Uterus (tissue), 4 donors: ENCODE results near the gene ARL10. TPM values are rescaled to one million over a fixed set of nuclear protein-coding genes. Genes with fewer than 3 reads are reported as not detected.

Experiments used
- DNase-seq, 2 donors: peaks; one replicate each; pipeline ENCODE4 v3.0.0-alpha.2; 2019 to 2020
- H3K27ac ChIP-seq, 2 donors: fragments of 200-600 bp; sonication (generic); 1 replicate in 1 of 2; 2 replicates in 1 of 2; pipeline ENCODE4 v1.5.1; 2016 to 2018
- H3K27me3 ChIP-seq, 2 donors: fragments of 200-600 bp; sonication (generic); one replicate each; pipeline ENCODE4 v1.5.1; 2018 to 2019; ENCODE audit warnings: control low read depth in 1 of 2
- H3K36me3 ChIP-seq, 2 donors: fragments of 200-600 bp; sonication (generic); one replicate each; pipeline ENCODE4 v1.5.1; 2019; ENCODE audit warnings: control low read depth in 1 of 2
- H3K4me1 ChIP-seq, 2 donors: fragments of 200-600 bp; sonication (generic); one replicate each; pipeline ENCODE4 v1.5.1; 2018 to 2019; ENCODE audit warnings: control low read depth in 1 of 2
- H3K4me3 ChIP-seq, 2 donors: fragments of 200-600 bp; sonication (generic); 1 replicate in 1 of 2; 2 replicates in 1 of 2; pipeline ENCODE4 v1.5.1; 2018 to 2019; ENCODE audit warnings: mild to moderate bottlenecking in 1 of 2
- H3K9me3 ChIP-seq, 2 donors: fragments of 200-600 bp; sonication (generic); one replicate each; pipeline ENCODE4 v1.5.1; 2019; ENCODE audit warnings: control low read depth in 1 of 2
- CTCF ChIP-seq, 4 experiments: fragments of 200-600 bp in 2 of 4; fragments of 450-650 bp in 2 of 4; sonication (generic) in 2 of 4; IDR thresholded peaks; one replicate each; pipeline ENCODE4 v1.5.1; 2016 to 2019; ENCODE audit warnings: antibody characterized with exemption in 4 of 4, mild to moderate bottlenecking in 2 of 4, moderate library complexity in 1 of 4
- POLR2A ChIP-seq, 2 donors: fragments of 450-650 bp; IDR thresholded peaks; one replicate each; pipeline ENCODE4 v1.6.1; 2016; ENCODE audit warnings: antibody characterized with exemption in 2 of 2, mild to moderate bottlenecking in 1 of 2, moderate library complexity in 1 of 2
- intact Hi-C: fragments of 100-400 bp; cut with DNase I; formaldehyde crosslinking; loops from one replicate; pipeline ENCODE4 v1.15.1; 2023; ENCODE audit warnings: low total_unique reads
- microRNA counts, 2 donors: library from miRNA; unstranded; fragments of <30 nt; microRNA quantifications; one replicate each; lab custom pipeline; 2016 to 2017
- microRNA-seq: library from miRNA; unstranded; fragments of <30 nt; microRNA quantifications from one replicate; pipeline ENCODE4, GENCODE V29; 2016; ENCODE audit warnings: borderline microRNAs expressed, borderline replicate concordance
- small RNA-seq: library from RNA; depleted of rRNA; stranded (forward); fragments of <200 nt; gene quantifications from one replicate; pipeline ENCODE3, GENCODE V24; 2016
- total RNA-seq, 4 donors: library from RNA; depleted of rRNA in 3 of 4; stranded (reverse); fragments of >200 nt in 3 of 4; gene quantifications; one replicate each; pipeline versions ENCODE4 v1.1.0 to v1.2.4, GENCODE V29; 2014 to 2023
- donor health status: DM: yes; HTN: yes; CAD: no.

Gene ARL10
- total RNA-seq, 4 donors from 2014 or later, result 4.1 to 21.2 (median 9.6) TPM

DNA sequence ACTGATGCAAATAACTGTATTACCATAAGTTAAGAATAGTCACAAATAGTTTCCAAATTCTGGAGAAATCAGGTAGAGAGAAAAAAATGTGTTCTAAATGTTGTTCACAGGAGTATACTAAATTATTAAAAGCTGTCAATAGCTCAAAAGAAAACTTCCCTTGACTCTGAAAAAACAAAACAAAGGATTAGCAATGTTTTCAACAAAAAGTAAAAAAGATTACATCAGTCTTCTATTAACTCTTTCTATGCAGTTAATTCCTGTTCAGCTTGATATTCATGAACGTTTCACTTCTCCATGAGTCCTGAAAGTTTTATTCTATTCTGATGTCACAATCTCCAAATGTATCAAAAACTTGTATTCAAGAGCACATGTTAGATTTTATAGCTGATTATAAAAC is 60.5 kb downstream of the ARL10 start:
- Histone ChIP-seq H3K4me1 (no peaks in the 10 kb centered on the region), H3K4me3 (no peak overlapping the region), H3K27ac (no peak overlapping the region), H3K27me3 (no peaks in the 10 kb centered on the region), H3K36me3 (no peaks in the 10 kb centered on the region), H3K9me3 (no peaks in the 10 kb centered on the region)
- no peak for DNase-seq
- no peak for TF ChIP-seq CTCF (IDR thresholded peaks at IDR 0.05)
- no peak for TF ChIP-seq POLR2A (IDR thresholded peaks at IDR 0.05)
- intact Hi-C loops, result no loop called here

GRCh38 chr5:176426876-176427275 is 61.6 kb downstream of the ARL10 start:
- no peaks in the 10 kb centered on the region for H3K36me3 ChIP-seq
- no peaks in the 10 kb centered on the region for H3K9me3 ChIP-seq
- intact Hi-C loops, result no loop called here
- no peak overlapping the region for H3K27ac ChIP-seq
- H3K27me3 ChIP-seq, result no peaks in the 10 kb centered on the region
- DNase-seq, result no peak
- no peaks in the 10 kb centered on the region for H3K4me1 ChIP-seq
- TF ChIP-seq CTCF (IDR thresholded peaks at IDR 0.05) (no peak), POLR2A (IDR thresholded peaks at IDR 0.05) (no peak)
- H3K4me3 ChIP-seq, result no peak overlapping the region

DNA sequence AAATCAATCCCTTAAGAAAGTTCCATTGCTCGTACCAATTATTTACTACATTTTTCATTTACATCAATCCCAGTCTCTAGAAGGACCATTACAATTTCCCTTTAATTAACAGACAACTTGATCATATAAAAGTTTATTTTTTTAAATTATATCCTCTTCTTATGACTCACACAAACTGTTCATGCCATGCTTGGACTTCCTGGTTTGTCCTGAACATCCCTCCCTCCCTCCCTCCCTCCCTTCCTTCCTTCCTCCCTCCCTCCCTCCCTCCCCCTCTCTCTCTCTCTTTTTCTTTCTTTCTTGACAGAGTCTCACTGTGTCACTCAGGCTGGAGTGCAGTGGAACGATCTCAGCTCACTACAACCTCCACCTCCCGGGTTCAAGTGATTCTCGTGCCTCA is 62.7 kb downstream of the ARL10 start:
- no peak for DNase-seq
- TF ChIP-seq POLR2A (IDR thresholded peaks at IDR 0.05) (no peak), CTCF (IDR thresholded peaks at IDR 0.05) (no peak)
- Histone ChIP-seq H3K4me1 (no peaks in the 10 kb centered on the region), H3K9me3 (no peaks in the 10 kb centered on the region), H3K36me3 (no peaks in the 10 kb centered on the region), H3K4me3 (no peak overlapping the region), H3K27me3 (no peaks in the 10 kb centered on the region), H3K27ac (no peak overlapping the region)
- intact Hi-C loops, result no loop called here

- TF ChIP-seq POLR2A (IDR thresholded peaks at IDR 0.05), result no peak
- no peak for TF ChIP-seq CTCF (IDR thresholded peaks at IDR 0.05)
- no peaks in the 10 kb centered on the region for H3K27me3 ChIP-seq
- intact Hi-C loops, result no loop called here
- H3K4me1 ChIP-seq, result no peaks in the 10 kb centered on the region
- no peaks in the 10 kb centered on the region for H3K36me3 ChIP-seq
- no peak overlapping the region for H3K4me3 ChIP-seq
- H3K9me3 ChIP-seq, result no peaks in the 10 kb centered on the region
- no peak overlapping the region for H3K27ac ChIP-seq
- no peak for DNase-seq
Observed at GRCh38 chr5:176429972-176430371, 64.7 kb downstream of the ARL10 start.

MicroRNA genes within 50 kb of the gene (microRNA counts, 767-probe panel; counts per million panel counts)
- microRNA hsa-miR-1271-5p (lab: Ali Mortazavi, UCI), result 0 counts per million in 2 donors

Small RNA genes within 50 kb of the gene (microRNA-seq; reads per million reads assigned to microRNA genes)
- 7.4 reads per million, percentile 13 among the genes with 10 or more reads in this experiment for gene MIR1271

Small RNA genes within 50 kb of the gene (small RNA-seq; reads per million reads assigned to genes)
- gene MIR1271, result not detected

Other genes with a start within 250 kb of the ARL10 start
- 10 to 100 TPM in 2 of 4 donors, 1 to 10 TPM in 2; 1.5 to 43.0 (median 14.9) TPM for gene SIMC1, start 127.1 kb upstream of the ARL10 start, total RNA-seq
- gene KIAA1191, start 3.7 kb upstream of the ARL10 start, total RNA-seq, result 100 to 1,000 TPM in 1 of 4 donors, 10 to 100 TPM in 3; 57.0 to 112 (median 67.5) TPM
- 10 to 100 TPM in 1 of 4 donors, 1 to 10 TPM in 2, under 1 TPM in 1; 0.51 to 17.8 (median 7.9) TPM for gene NOP16, start 23.1 kb downstream of the ARL10 start, total RNA-seq
- gene HIGD2A, start 23.3 kb downstream of the ARL10 start, total RNA-seq, result 10 to 100 TPM in 3 of 4 donors, 1 to 10 TPM in 1; 4.6 to 74.5 (median 26.7) TPM
- gene CLTB, start 51.1 kb downstream of the ARL10 start, total RNA-seq, result 100 to 1,000 TPM in 1 of 4 donors, 10 to 100 TPM in 3; 34.7 to 162 (median 63.4) TPM
- 10 to 100 TPM; 12.3 to 47.8 (median 32.5) TPM for gene FAF2, start 82.9 kb downstream of the ARL10 start, total RNA-seq
- gene RNF44, start 171.9 kb downstream of the ARL10 start, total RNA-seq, result 10 to 100 TPM in 2 of 4 donors, 1 to 10 TPM in 2; 1.2 to 32.6 (median 9.2) TPM
- gene CDHR2, start 183.9 kb downstream of the ARL10 start, total RNA-seq, result under 1 TPM in 3 of 4 donors, not detected in 1; under 0.01 to 0.35 (median 0.09) TPM
- 1 to 10 TPM in 1 of 4 donors, under 1 TPM in 1, not detected in 2; 0.40 to 1.4 TPM for gene GPRIN1, start 244.7 kb downstream of the ARL10 start, total RNA-seq